D721Med (cell line): ENCODE results near the gene ATP12A.

ENCODE experiments used
- DNase-seq: peaks from one replicate; pipeline ENCODE4 v3.0.0; 2011; ENCODE audit warnings: low spot score; ENCODE audit not compliant: insufficient read length
- FAIRE-seq: peaks from 2 replicates; lab custom pipeline; 2011; peaks lifted over from hg19 to GRCh38; lab: Jason Lieb, UNC
- CTCF ChIP-seq: IDR thresholded peaks from 2 replicates; pipeline ENCODE4 v1.5.1; 2012; ENCODE audit warnings: mild to moderate bottlenecking, control low read depth; ENCODE audit not compliant: insufficient read depth; ENCODE audit errors: missing control alignments

The ATP12A gene

DNA sequence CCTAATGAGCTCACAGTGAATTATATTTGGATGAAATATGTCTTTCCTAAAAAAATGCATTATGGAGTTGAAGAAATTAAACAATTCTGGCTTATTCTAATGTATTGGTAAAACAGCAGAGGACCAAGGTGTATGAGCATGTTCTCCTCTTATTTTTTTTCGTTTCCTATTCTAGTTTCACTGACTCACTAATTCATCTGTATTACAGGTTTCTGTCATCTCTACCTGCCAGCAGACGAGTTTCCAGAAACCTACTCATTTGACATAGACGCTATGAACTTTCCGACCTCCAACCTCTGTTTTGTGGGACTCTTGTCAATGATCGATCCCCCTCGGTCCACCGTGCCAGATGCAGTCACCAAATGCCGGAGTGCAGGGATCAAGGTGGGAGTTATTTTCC, 20.3 kb downstream of the ATP12A start:
- no peak for DNase-seq
- TF ChIP-seq CTCF: no peak
- no peak for FAIRE-seq

DNA sequence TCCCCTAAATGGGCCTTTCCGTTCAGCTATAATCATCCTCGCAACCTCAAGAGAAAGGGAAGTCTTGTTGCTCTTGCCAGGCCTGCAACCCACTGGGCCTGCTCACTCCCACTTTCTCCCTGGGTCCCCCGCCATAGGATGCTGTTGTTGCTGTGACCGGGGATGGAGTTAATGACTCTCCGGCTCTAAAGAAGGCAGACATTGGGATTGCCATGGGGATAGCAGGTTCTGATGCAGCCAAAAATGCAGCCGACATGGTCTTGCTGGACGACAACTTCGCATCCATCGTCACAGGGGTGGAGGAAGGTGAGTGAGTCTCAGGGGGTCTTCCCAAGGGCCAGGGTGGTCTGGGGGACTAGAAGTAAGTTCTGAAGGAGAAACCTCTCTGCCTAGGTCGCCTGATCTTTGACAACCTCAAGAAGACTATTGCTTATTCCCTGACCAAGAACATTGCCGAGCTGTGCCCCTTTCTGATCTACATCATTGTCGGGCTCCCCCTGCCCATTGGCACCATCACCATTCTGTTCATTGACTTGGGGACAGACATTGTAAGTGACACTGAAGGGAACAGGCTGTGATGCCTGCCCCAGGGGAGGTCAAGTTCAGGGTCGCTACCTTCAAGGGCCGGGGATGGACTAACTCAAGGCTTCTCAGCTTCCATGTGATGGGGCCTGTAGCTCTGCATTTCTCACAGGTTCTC, 26.8 kb downstream of the ATP12A start:
- no peak for TF ChIP-seq CTCF
- FAIRE-seq (no peak), DNase-seq (no peak)

GRCh38 chr13:24709186-24709913, 29.1 kb downstream of the ATP12A start:
- no peak for FAIRE-seq
- DNase-seq: no peak
- no peak for TF ChIP-seq CTCF

DNA sequence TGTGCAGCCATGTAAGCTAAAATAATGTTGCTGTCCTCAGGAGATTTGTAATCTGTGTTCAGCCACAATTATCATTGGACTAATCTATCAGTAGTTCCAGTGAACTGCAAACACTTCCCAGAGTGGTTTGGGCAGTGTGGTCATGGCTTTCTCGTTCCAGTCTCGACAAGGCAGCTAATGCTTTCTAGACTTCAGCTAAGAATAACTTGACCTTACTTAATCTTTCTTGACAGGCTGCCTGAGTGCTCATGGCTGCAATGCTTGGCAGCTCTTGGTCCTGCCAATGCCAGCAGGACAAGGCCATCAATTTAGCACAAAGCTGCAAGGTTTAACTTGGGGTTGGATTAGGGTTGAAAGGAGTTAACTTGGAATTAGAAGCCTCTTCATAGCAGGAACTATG, 32.8 kb downstream of the ATP12A start:
- no peak for TF ChIP-seq CTCF
- DNase-seq: no peak
- no peak for FAIRE-seq

DNA sequence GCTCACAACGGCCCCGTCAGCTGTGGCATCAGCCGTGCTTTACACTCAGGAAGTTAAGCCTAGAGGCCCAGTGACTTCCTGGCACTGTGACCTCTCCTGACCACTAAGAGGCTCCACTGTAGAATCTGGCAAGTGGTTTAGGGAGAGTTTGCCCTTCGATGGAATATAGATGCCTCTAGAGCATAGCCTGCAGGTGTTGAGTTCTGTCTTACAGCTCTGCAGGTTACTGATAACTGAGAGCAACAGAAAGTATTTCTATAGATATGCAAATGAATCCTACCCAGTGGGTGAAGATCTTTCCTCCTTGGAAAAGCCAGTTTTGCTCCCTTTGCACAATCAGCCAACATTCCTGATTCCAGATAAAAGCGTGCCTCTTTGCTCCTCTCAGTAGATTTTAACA, 35.8 kb downstream of the ATP12A start:
- FAIRE-seq: no peak
- no peak for DNase-seq
- TF ChIP-seq CTCF: no peak

DNA sequence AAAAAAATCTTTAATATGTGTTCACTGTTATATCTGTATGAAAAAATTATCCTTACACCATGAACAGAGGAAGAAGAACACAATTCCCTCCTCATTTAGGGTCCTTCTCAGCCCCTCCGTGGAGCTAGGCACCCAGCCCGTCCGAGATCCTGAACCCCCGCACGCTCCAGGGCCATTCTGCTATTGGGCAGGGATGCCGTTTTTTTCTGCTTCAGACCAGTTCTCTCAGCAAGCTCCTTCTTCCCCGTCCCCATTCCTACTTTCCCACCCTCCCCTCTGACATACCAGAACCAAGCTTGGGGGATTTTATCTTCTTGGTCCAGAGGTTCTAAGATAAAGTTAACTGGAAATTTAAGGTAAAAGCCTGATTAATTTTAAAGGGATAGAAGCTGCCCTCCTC, 36.2 kb downstream of the ATP12A start:
- no peak for DNase-seq
- no peak for FAIRE-seq
- no peak for TF ChIP-seq CTCF

DNA sequence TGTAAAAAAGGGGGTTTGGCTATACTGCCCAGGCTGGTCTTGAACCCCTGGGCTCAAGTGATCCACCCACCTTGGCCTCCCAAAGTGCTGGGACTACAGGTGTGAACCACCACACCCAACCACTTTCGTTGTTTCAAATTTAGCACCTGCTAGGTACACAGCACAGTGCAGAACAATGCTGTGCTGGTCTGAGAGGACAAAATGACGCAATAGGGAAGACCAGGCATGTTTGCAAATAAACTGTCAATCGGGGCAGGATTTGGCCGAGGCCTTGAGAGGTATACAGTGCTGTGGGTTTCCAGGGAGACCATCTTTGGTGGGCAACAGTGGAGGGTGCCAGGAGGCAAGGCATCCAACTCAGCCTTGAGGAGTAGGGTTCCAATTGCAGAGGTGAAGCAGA, 37.0 kb downstream of the ATP12A start:
- no peak for TF ChIP-seq CTCF
- DNase-seq: no peak
- no peak for FAIRE-seq
